Breast epithelium (tissue), 3 donors: ENCODE measurements around the gene ITM2C.

Source experiments
- CTCF ChIP-seq, 3 donors: fragments of 450-650 bp; IDR thresholded peaks; one replicate each; pipeline ENCODE4 v1.5.1; 2016 to 2017; ENCODE audit warnings: antibody characterized with exemption in 3 of 3, mild to moderate bottlenecking in 3 of 3, moderate library complexity in 3 of 3
- POLR2A ChIP-seq: fragments of 450-650 bp; IDR thresholded peaks from one replicate; pipeline ENCODE4 v1.6.1; 2016; ENCODE audit warnings: antibody characterized with exemption, mild to moderate bottlenecking, moderate library complexity

GRCh38 chr2:230925879-230926765, 61.4 kb downstream of the ITM2C start:
- TF ChIP-seq CTCF (IDR thresholded peaks at IDR 0.05) (no peak), POLR2A (no peak)
